ENCODE data around the gene GON7.

DNA sequence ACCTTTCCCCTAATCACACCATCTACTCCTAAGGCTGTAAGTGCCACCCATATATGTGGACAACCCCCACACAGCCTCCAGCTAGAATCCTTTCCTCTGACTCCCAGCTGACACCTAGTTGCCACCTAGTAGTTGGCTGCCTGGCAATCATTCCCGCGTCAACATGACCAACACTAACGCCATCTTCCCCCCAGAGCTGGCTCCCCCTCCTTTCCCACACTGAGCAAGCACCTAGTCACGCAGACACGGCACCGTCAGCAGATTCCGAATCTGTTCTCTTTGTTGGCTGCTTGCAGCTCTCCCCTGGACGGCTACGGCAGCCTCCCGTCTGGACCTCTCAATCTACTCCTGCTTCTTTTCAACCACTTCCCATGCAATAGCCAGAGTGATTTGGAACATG is 27.9 kb upstream of the GON7 start:
- no peak for TF ChIP-seq POLR2A (IDR thresholded peaks at IDR 0.05)
- no peak for TF ChIP-seq POLR2AphosphoS5 (IDR thresholded peaks at IDR 0.05)
- TF ChIP-seq, protein P1, sequence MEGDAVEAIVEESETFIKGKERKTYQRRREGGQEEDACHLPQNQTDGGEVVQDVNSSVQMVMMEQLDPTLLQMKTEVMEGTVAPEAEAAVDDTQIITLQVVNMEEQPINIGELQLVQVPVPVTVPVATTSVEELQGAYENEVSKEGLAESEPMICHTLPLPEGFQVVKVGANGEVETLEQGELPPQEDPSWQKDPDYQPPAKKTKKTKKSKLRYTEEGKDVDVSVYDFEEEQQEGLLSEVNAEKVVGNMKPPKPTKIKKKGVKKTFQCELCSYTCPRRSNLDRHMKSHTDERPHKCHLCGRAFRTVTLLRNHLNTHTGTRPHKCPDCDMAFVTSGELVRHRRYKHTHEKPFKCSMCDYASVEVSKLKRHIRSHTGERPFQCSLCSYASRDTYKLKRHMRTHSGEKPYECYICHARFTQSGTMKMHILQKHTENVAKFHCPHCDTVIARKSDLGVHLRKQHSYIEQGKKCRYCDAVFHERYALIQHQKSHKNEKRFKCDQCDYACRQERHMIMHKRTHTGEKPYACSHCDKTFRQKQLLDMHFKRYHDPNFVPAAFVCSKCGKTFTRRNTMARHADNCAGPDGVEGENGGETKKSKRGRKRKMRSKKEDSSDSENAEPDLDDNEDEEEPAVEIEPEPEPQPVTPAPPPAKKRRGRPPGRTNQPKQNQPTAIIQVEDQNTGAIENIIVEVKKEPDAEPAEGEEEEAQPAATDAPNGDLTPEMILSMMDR (IDR thresholded peaks at IDR 0.05) = no peak

Measured in stomach (tissue), 4 donors.